B cell (primary cell): ENCODE measurements around the gene MTG2. TPM values are rescaled to one million over a fixed set of nuclear protein-coding genes. Genes with fewer than 3 reads are reported as not detected.

Source experiments
- ATAC-seq: fragments of 200-7000 bp; cut with Tn5 transposase; one replicate; pipeline ENCODE4 v1.10.0; 2021; ENCODE audit warnings: low read depth, mild to moderate bottlenecking, moderate number of reproducible peaks, moderate library complexity
- CTCF ChIA-PET: fragments of 350-600 bp; sonication (Branson Sonifier 250); formaldehyde crosslinking; loops from one replicate; lab custom pipeline; 2021; ENCODE audit warnings: antibody characterized with exemption, inconsistent platforms; lab: Charles Lee
- POLR2A ChIA-PET: fragments of 350-600 bp; sonication (Branson Sonifier 250); formaldehyde crosslinking; loops from one replicate; lab custom pipeline; 2021; ENCODE audit warnings: antibody characterized with exemption; lab: Charles Lee
- DNase-seq: peaks from one replicate; pipeline ENCODE4 v3.0.0; 2013
- H2AFZ ChIP-seq: 2 replicates; pipeline ENCODE4 v1.6.1; 2012; ENCODE audit warnings: mild to moderate bottlenecking, low read depth, low read length; ENCODE audit not compliant: insufficient read depth, poor library complexity, severe bottlenecking
- H3K27ac ChIP-seq, 2 donors: 1 replicate in 1 of 2; 2 replicates in 1 of 2; pipeline ENCODE4 v1.5.1; 2012 to 2013; ENCODE audit warnings: low read length in 2 of 2, mild to moderate bottlenecking in 2 of 2, moderate library complexity in 1 of 2
- H3K27me3 ChIP-seq, 4 experiments: fragments of 200-600 bp in 1 of 4; sonication (generic) in 1 of 4; replicated peaks in 1 of 4; 1 replicate in 2 of 4; 2 replicates in 2 of 4; pipeline versions ENCODE4 v1.6.1 to v1.7.0; 2013 to 2016; ENCODE audit warnings: low read length in 3 of 4, mild to moderate bottlenecking in 2 of 4, mixed read lengths in 1 of 4, moderate library complexity in 1 of 4; ENCODE audit not compliant: insufficient read depth in 4 of 4, control insufficient read depth in 3 of 4; ENCODE audit errors: control extremely low read depth in 1 of 4
- H3K36me3 ChIP-seq, 2 experiments: replicated peaks in 1 of 2; 1 replicate in 1 of 2; 2 replicates in 1 of 2; pipeline versions ENCODE4 v1.6.1 to v1.7.1; 2013; ENCODE audit warnings: low read length in 1 of 2; ENCODE audit not compliant: insufficient read depth in 2 of 2, control insufficient read depth in 1 of 2; ENCODE audit errors: control extremely low read depth in 1 of 2, extremely low read depth in 1 of 2
- H3K4me1 ChIP-seq, 2 donors: fragments of 200-600 bp in 1 of 2; sonication (generic) in 1 of 2; 1 replicate in 1 of 2; 2 replicates in 1 of 2; pipeline versions ENCODE4 v1.5.1 to v1.6.1; 2013 to 2017; ENCODE audit warnings: low read length in 2 of 2; ENCODE audit not compliant: control insufficient read depth in 2 of 2, insufficient read depth in 2 of 2
- H3K4me2 ChIP-seq: replicated peaks from 2 replicates; pipeline ENCODE3; 2012; ENCODE audit warnings: mild to moderate bottlenecking, low read depth, low read length; ENCODE audit not compliant: poor library complexity, severe bottlenecking
- H3K4me3 ChIP-seq, 5 experiments: fragments of 200-600 bp in 1 of 5; sonication (generic) in 1 of 5; 1 replicate in 3 of 5; 2 replicates in 2 of 5; pipeline versions ENCODE4 v1.5.1 to v1.7.0; 2011 to 2016; ENCODE audit warnings: low read length in 4 of 5, mild to moderate bottlenecking in 4 of 5, low read depth in 2 of 5, control low read depth in 1 of 5, moderate library complexity in 1 of 5; ENCODE audit not compliant: insufficient read depth in 1 of 5; ENCODE audit errors: control extremely low read depth in 1 of 5, extremely low read depth in 1 of 5
- H3K79me2 ChIP-seq: fragments of 200-600 bp; sonication (generic); one replicate; pipeline ENCODE4 v1.6.0; 2016; ENCODE audit warnings: low read length; ENCODE audit not compliant: control insufficient read depth, insufficient read depth
- H3K9ac ChIP-seq: fragments of 200-600 bp; sonication (generic); 2 replicates; pipeline ENCODE4 v1.6.1; 2017; ENCODE audit warnings: mild to moderate bottlenecking, low read length, moderate library complexity
- H3K9me3 ChIP-seq, 3 donors: one replicate each; pipeline versions ENCODE4 v1.6.1 to v1.7.1; 2013; ENCODE audit warnings: low read length in 2 of 3; ENCODE audit not compliant: control insufficient read depth in 2 of 3, insufficient read depth in 1 of 3; ENCODE audit errors: control extremely low read depth in 1 of 3
- H4K20me1 ChIP-seq: 2 replicates; pipeline ENCODE4 v1.6.0; 2012; ENCODE audit warnings: mild to moderate bottlenecking, low read length; ENCODE audit not compliant: insufficient read depth, control insufficient read depth, poor library complexity, severe bottlenecking
- H3K27ac Mint-ChIP-seq: one replicate; pipeline ENCODE4 v1.8.0; 2021; ENCODE audit warnings: mixed read lengths
- H3K27me3 Mint-ChIP-seq: one replicate; pipeline ENCODE4 v1.8.0; 2021; ENCODE audit warnings: mixed read lengths
- H3K4me1 Mint-ChIP-seq: one replicate; pipeline ENCODE4 v1.8.0; 2021; ENCODE audit warnings: mixed read lengths
- H3K4me3 Mint-ChIP-seq: one replicate; pipeline ENCODE4 v1.8.0; 2021; ENCODE audit warnings: mixed read lengths
- H3K9me3 Mint-ChIP-seq: one replicate; pipeline ENCODE4 v1.8.0; 2022; ENCODE audit warnings: mixed read lengths; ENCODE audit not compliant: insufficient read depth
- CTCF ChIP-seq: fragments of 200-600 bp; IDR thresholded peaks from one replicate; pipeline ENCODE4 v1.8.0; 2022; ENCODE audit warnings: antibody characterized with exemption, mild to moderate bottlenecking
- EZH2 ChIP-seq: IDR thresholded peaks from 2 replicates; pipeline ENCODE4 v1.6.1; 2012; ENCODE audit warnings: borderline replicate concordance, low read depth, mild to moderate bottlenecking, moderate library complexity, low read length; ENCODE audit not compliant: insufficient read depth, poor library complexity, severe bottlenecking
- WGBS: methylation state at CpG from one replicate; pipeline ENCODE4 v1.1.5; 2013; ENCODE audit warnings: missing lambda C conversion rate; ENCODE audit not compliant: insufficient coverage; 5-methylcytosine and 5-hydroxymethylcytosine counted together
- intact Hi-C: fragments of 100-400 bp; cut with micrococcal nuclease; formaldehyde crosslinking; loops from one replicate; pipeline ENCODE4 v1.10.0; 2022
- polyA plus RNA-seq: library from polyadenylated mRNA; depleted of rRNA; stranded (reverse); fragments of >200 nt; gene quantifications from 2 replicates; pipeline ENCODE4 v1.2.3, GENCODE V29; 2012
- total RNA-seq, 2 donors: library from RNA; stranded (reverse); fragments of 120-200 nt in 1 of 2; gene quantifications; 1 replicate in 1 of 2; 2 replicates in 1 of 2; pipeline versions ENCODE4 v1.2.3 to v1.2.4, GENCODE V29; 2013 to 2022

Gene MTG2
- total and polyA plus RNA-seq, 2 donors (not counting 1 experiment from before 2014, with no cell fraction given), result 29.6 to 48.4 TPM

- Histone ChIP-seq H3K4me2 (no peak overlapping the region), H3K4me3 (no peak overlapping the region), H3K9ac (no peak overlapping the region), H3K9me3 (no peaks in the 10 kb centered on the region), H3K36me3 (peaks cover 1 to 92% of the 10 kb centered on the region in 2 experiments), H2AFZ (no peak overlapping the region), H3K79me2 (peaks cover 25% of the 10 kb centered on the region), H3K27me3 (no peaks in the 10 kb centered on the region), H4K20me1 (peaks cover 55% of the 10 kb centered on the region), H3K27ac (no peak overlapping the region), H3K4me1 (peaks cover 0 to 23% of the 10 kb centered on the region in 2 donors)
- intact Hi-C loops, result loop anchor here (5.0 kb wide), 1 partner anchor 107 kb away; no protein-coding TSS in a partner anchor
- ChIA-PET POLR2A (no interaction called here), CTCF (interaction anchor here (0.9 to 4.3 kb wide), 7 partner anchors 8 to 131 kb away, joined by 3 to 56 read pairs (median 8); no protein-coding TSS in a partner anchor)
- Mint-ChIP-seq H3K4me1 (peaks cover 25% of the 10 kb centered on the region), H3K9me3 (no peaks in the 10 kb centered on the region), H3K27ac (no peak overlapping the region), H3K4me3 (no peak overlapping the region), H3K27me3 (no peaks in the 10 kb centered on the region)
- DNase-seq, result no peak
- TF ChIP-seq CTCF (no peak), EZH2 (no peak)
- 97% methylated on average over 7 of the region's 11 CpGs for WGBS
- no peak for ATAC-seq
Measured at GRCh38 chr20:62134735-62135231, 48.0 kb upstream of the MTG2 start.

- no peak for TF ChIP-seq EZH2
- TF ChIP-seq CTCF, result no peak
- Histone ChIP-seq H3K4me1 (peaks cover 2 to 16% of the 10 kb centered on the region in 2 donors), H3K4me3 (no peak overlapping the region), H3K79me2 (peaks cover 20% of the 10 kb centered on the region), H4K20me1 (peaks cover 65% of the 10 kb centered on the region), H2AFZ (no peak overlapping the region), H3K27ac (no peak overlapping the region), H3K9ac (no peak overlapping the region), H3K4me2 (no peak overlapping the region), H3K36me3 (peaks cover 1 to 91% of the 10 kb centered on the region in 2 experiments), H3K27me3 (no peaks in the 10 kb centered on the region), H3K9me3 (no peaks in the 10 kb centered on the region)
- intact Hi-C loops, result loop anchor here (1.0 to 5.0 kb wide), 2 partner anchors 13 to 108 kb away; partner anchors contain the start of gene LSM14B
- 97% methylated on average over 8 of the region's 8 CpGs for WGBS
- H3K27ac Mint-ChIP-seq, result no peak overlapping the region
- ATAC-seq (no peak), DNase-seq (no peak)
- H3K4me1 Mint-ChIP-seq, result peaks cover 28% of the 10 kb centered on the region
- no peaks in the 10 kb centered on the region for H3K27me3 Mint-ChIP-seq
- CTCF ChIA-PET, result interaction anchor here (0.7 to 4.3 kb wide), 11 partner anchors 9 to 132 kb away, joined by 3 to 56 read pairs (median 3); partner anchors contain the start of gene LSM14B
- no peak overlapping the region for H3K4me3 Mint-ChIP-seq
- POLR2A ChIA-PET, result interaction anchor here (0.9 kb wide), 1 partner anchor 125 kb away, joined by 5 read pairs; no protein-coding TSS in a partner anchor
- no peaks in the 10 kb centered on the region for H3K9me3 Mint-ChIP-seq
Measured at GRCh38 chr20:62135573-62136266, 47.1 kb upstream of the MTG2 start.
